ENCODE data around the gene JAK2.

DNA sequence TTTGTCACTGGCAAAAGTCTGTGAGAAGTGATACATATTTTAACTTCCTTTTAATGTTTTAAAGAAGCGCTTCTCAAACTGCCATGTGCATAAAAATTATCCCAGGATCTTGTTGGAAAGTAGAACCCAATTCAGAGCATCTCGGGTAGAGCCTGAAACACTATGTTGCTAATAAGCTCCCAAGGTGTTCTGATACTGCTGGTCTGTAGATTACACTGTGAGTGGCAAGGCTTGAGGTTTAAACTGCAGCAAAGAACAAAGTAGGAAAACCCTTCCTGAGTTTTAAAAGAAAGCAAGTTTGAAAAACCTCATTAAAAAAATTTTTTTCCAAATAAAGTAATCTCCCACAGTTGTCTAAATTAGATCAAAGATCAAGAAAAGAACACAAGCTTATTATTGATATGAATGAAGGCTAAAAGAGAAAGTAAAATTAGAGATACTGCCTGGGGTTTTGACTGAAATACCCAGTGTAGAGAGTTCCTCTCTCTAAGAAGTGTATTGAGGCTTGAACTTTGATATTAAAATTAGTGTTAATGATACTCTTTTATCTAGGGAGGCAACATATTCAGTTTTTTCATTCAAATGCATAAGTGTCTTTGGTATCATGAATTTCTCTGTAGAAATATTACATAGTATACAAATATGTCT is 19.8 kb upstream of the JAK2 start:
- TF ChIP-seq CTCF (IDR thresholded peaks at IDR 0.05; ENCODE audit: insufficient read depth, low read length, poor library complexity, severe bottlenecking) (no peak), EZH2phosphoT487 (conservative IDR thresholded peaks at IDR 0.05; ENCODE audit: low read length) (no peak)
